NCI-H2107 treated with DMSO at 0.1 percent for 48 hours (cell line): ENCODE data around the gene NMD3.
"Not testable (repeated sequence)": the region's sequence is repeated elsewhere in the genome, so short reads cannot be mapped to it uniquely, and the experiment has no call there.

Source experiments
- DNase-seq: peaks from one replicate; lab custom pipeline; 2025; ENCODE audit not compliant: unreplicated experiment; lab: John Stamatoyannopoulos, UW

Gene NMD3

DNA sequence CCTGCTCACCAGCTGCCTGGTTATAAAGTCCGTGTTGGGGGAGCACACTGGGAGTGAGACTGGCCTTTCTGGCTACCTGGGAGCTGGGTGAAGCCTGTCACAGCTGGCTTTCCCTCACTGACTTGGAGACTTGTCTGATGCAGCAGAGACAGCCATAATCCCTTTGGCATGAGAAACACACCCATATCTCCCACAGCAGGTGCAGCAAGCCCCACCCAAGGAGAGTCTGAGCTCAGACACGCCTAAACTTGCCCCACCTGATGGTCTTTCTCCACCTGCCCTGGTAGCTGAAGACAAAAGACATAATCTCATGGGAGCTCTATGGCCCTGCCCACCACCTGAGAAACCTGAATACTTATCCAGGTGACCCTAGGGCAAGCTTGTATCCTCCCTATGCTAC lies 54.8 kb downstream of the NMD3 start:
- peak; percentile 99 for DNase-seq

GRCh38 chr3:161282387-161282786 lies 61.3 kb downstream of the NMD3 start:
- DNase-seq = not testable (repeated sequence)

DNA sequence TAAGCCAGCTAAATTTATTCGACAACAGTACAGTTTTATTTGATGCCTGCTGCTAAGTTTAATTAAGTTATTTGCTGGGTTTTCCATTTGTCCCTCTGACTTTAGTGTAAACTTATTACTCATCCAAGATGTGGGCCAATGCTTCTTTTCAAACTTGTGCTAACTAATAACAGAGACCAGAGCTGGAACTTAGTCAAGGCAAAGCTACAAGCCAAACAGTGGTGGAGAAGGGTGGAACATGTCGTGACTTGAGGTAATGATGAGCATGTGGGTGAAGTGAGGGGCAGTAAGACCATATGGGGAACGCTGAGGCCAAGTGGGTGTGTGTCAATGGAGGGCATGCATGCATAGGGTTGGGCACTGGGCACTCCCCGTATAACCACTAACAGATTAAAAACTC lies 63.9 kb downstream of the NMD3 start:
- no peak for DNase-seq

- DNase-seq = no peak
Measured at GRCh38 chr3:161289174-161289573, 68.1 kb downstream of the NMD3 start.

GRCh38 chr3:161291191-161291901 lies 70.2 kb downstream of the NMD3 start:
- DNase-seq = peak; percentile 100

DNA sequence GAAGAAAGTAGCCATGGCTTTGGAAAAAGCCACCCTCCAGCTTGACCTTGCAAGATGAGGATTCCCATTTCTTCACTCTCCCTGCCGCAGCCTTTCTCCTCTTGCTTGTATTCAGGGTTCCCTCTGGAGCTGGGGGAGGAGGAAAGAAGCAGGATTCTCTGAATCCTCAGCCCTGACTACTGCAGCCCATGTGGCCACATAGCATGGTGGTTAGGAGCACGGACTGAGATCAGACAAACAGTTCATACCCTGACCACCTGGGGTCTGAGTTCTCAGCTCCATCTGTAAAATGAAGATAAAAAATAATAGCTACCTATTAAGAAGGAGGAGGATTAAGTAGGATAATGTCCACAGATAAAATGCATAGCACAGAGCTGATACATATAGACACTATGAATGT lies 72.3 kb downstream of the NMD3 start:
- no peak for DNase-seq

GRCh38 chr3:161295325-161295724 lies 74.2 kb downstream of the NMD3 start:
- DNase-seq = no peak

DNA sequence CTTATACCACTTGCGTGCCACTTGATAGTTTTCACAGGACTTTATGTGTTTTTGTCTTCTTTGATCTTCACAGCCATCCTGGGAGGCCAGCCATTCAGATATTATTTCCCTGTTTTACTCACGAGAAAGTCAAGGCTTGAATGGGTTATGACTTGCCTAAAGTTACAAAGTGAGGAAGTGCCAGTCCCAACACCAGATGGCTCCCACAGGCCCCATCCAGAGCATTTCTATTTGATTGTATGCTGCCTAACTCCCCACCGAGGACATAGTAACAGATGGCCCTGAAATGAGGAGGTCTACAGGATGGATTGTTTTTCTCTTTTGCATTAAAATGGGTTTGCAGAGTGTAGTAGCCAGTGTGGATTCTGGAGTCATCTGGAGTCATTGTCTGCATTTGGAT lies 75.7 kb downstream of the NMD3 start:
- DNase-seq = no peak
